Gastroesophageal sphincter (tissue), 3 donors: Measurements from ENCODE around the gene VDAC2.

Source experiments
- EP300 ChIP-seq: sonication (generic); formaldehyde crosslinking; IDR thresholded peaks from one replicate; pipeline ENCODE4 v1.6.1; 2017; ENCODE audit warnings: antibody characterized with exemption, mild to moderate bottlenecking
- POLR2A ChIP-seq, 2 donors: fragments of 450-650 bp; IDR thresholded peaks; one replicate each; pipeline ENCODE4 v1.6.1; 2017; ENCODE audit warnings: antibody characterized with exemption in 2 of 2, mild to moderate bottlenecking in 2 of 2, moderate library complexity in 1 of 2
- POLR2AphosphoS5 ChIP-seq: sonication (generic); formaldehyde crosslinking; IDR thresholded peaks from one replicate; pipeline ENCODE4 v1.6.1; 2017; ENCODE audit warnings: antibody characterized with exemption
- TF ChIP-seq, protein P1 (sequence below), 4 experiments: fragments of 200-600 bp in 2 of 4; fragments of 450-650 bp in 2 of 4; sonication (generic) in 1 of 4; IDR thresholded peaks; one replicate each; pipeline ENCODE4 v1.5.1; 2017 to 2019; ENCODE audit warnings: antibody characterized with exemption in 4 of 4, mild to moderate bottlenecking in 2 of 4, moderate library complexity in 2 of 4

DNA sequence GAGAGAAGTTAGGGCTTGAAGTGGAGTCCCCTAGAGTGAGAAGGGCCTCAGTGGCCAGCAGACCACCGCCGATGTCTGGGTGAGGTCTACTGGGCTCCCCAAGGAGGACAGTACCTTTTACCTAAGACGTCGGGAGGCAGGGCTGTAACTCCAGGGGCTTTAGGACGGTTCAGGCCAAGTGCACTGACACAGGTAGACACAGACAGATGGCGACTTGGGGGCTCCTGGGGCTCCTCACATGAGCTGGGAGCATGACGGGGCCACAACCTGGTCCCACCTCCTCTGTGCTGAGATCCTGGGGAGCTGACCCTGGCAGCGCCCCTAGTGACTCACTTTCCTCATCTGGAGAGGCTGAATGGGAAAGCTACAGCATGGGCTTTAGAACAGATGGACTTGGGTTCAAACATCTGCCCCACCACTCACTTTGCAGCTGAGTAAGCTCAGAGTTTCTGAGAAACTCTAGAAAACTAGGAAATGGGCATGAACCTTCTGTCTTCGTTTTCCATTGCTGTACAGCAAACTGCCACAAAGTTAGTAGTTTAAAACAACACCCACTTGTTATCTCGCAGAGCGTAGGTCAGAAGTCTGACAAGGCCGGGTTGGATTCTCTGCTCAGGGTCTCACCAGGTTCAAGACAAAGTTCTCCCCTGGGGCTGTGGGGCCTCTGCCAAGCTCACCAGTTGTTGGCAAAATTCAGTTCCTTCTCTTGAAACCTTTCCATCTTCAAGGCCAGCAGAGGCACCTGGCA is 29.9 kb downstream of the VDAC2 start:
- TF ChIP-seq POLR2A (IDR thresholded peaks at IDR 0.05) (no peak), EP300 (no peak), POLR2AphosphoS5 (no peak)
- TF ChIP-seq, protein P1, sequence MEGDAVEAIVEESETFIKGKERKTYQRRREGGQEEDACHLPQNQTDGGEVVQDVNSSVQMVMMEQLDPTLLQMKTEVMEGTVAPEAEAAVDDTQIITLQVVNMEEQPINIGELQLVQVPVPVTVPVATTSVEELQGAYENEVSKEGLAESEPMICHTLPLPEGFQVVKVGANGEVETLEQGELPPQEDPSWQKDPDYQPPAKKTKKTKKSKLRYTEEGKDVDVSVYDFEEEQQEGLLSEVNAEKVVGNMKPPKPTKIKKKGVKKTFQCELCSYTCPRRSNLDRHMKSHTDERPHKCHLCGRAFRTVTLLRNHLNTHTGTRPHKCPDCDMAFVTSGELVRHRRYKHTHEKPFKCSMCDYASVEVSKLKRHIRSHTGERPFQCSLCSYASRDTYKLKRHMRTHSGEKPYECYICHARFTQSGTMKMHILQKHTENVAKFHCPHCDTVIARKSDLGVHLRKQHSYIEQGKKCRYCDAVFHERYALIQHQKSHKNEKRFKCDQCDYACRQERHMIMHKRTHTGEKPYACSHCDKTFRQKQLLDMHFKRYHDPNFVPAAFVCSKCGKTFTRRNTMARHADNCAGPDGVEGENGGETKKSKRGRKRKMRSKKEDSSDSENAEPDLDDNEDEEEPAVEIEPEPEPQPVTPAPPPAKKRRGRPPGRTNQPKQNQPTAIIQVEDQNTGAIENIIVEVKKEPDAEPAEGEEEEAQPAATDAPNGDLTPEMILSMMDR (IDR thresholded peaks at IDR 0.05) = no peak
